ENCODE measurements around the gene SIK3.
A peak's percentile ranks its signal among the peaks of the same experiment; 100 is the strongest.
"Not testable (repeated sequence)": the region's sequence is repeated elsewhere in the genome, so short reads cannot be mapped to it uniquely, and the experiment has no call there.

Gene SIK3

DNA sequence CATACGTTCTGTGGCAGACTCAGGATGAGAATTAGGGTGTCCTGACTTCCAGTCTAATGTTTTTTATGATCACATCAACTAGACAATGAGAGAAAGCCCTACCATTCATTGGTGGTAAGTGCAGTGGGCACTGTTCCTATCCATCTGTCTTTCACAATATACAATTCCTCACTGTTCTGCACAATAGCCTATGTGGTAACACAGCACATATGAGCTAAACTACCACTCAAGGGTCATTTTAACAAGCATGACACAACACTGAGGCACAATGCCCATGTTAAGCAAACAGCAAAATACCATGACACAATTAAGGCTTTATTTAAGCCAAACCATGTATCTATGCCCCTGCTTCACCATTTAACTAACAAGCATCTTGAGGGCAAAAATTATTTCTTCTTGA lies 52.3 kb downstream of the SIK3 start:
- no peak for DNase-seq (ENCODE audit: low spot score)

DNA sequence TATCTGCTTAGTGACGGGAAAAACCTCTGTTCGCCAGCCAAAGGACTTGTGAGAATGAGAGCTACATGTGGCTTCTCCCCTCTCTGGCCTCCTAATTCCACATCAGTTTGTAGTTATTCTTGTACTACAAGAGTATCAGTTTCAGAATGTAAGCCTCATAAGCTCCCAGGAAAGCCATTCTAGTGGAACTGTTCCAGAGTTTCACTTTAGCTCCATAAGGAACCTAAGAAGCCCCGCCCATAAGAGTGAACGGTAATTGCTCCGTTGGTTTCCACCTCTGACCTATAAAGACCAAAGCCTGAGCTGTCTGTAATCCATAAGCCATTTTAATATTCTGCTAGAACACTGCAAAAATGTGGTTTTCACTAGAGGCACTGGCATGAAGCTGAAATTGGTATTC lies 53.0 kb downstream of the SIK3 start:
- DNase-seq (ENCODE audit: low spot score), result no peak

DNA sequence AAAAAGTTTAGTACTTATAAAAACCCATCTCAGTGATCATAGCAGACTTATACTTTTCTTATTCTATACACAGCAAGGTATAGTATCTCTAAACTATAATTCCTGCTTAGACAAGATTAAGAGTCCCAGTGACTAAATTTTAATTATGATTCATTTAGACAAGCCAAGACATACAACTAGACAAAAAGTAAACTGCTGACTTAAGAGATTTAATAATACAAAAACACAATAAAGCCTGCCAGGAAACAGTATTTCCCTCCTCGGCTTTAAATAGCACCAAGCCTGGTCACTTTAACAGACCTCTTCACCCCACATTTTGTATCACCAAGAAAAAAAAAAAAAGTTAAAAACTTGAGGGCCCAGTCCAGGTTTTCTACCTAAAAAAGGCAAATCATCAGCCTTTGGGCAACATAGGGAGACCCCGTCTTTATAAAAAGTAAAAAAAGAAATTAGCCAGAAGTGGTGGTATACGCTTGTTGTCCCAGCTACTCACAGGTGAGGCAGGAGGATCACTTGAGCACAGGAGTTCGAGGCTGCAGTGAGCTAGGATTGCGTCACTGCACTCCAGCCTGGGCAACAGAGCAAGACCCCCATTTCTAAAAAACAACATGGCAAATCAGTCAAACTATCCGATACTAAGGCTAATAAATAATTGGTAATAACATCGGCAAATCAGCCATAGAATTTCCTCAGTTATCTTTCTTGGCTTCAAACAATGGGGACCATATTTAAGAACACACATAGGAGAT lies 53.8 kb downstream of the SIK3 start:
- DNase-seq (ENCODE audit: low spot score), result no peak

DNA sequence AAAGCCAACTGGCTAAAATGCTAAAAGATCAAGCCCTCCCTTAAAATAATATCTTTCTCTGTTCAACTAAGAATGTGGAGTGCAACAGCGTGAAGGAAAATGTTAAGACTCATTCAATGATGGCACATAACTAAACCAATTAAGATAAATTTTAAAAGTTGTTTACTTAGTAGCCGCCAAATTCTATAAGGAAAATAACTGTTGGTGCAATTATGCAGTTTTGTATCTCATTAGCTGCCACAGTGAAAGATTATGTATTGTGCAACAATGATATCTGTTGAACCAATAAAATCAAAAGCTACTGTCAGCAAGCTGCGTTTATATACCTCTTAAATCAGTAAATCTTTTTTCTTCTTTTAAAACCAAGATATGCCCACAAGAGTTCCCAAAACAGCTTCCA lies 55.5 kb downstream of the SIK3 start:
- DNase-seq (ENCODE audit: low spot score), result no peak

DNA sequence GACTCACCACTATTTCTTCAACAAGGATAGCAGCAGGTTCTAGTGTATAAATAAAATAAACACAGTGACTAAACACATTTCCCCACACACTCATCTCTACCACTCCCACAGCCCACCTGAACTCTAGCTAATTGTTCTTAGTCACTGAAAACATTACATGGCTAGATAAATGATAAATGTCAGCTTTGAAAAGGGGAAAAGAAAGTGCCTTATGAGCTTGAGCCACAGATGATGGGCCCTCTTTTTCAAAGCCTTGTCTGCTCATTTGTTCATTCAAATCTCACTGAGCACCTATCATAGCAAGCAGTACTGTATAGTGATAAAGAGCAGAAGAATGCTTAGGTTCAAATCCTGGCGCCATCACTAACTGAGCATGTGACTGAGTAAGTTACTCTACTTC lies 58.3 kb downstream of the SIK3 start:
- DNase-seq (ENCODE audit: low spot score), result no peak

DNA sequence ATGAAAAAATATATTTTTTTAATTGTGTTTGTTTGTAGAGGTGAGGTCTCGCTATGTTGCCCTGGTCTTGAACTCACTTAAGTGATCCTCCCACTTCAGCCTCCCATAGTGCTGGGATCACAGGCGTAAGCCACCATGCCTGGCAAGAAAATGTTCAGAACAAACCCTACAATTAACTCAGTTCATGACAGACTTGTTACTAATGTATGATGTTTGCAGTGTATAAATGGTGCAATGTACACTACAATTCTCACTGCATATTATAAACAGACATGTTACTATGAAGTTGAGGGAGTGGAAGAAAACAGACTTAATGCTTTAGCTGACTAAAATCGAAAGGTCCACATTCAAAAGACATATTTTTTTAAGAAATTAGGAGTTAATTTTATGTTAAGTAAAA lies 59.0 kb downstream of the SIK3 start:
- no peak for DNase-seq (ENCODE audit: low spot score)

DNA sequence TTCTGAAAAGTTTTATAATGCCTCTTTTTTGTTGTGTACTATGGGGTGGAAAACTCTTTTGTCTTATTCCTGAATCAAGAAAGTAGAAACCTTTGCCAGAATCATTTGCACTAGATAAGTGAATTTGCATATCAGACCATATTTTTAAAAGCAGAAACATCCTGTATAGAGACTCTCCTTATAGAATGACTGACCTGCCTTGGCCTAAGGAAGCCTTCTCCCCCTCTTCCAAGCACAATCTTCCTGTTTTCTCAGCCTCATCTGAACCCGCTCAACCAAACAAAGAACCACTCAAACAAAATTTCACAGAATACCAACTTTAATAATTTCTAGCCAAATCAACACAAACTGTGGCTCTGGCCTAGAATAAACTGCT lies 60.3 kb downstream of the SIK3 start:
- DNase-seq (ENCODE audit: low spot score), result no peak

DNA sequence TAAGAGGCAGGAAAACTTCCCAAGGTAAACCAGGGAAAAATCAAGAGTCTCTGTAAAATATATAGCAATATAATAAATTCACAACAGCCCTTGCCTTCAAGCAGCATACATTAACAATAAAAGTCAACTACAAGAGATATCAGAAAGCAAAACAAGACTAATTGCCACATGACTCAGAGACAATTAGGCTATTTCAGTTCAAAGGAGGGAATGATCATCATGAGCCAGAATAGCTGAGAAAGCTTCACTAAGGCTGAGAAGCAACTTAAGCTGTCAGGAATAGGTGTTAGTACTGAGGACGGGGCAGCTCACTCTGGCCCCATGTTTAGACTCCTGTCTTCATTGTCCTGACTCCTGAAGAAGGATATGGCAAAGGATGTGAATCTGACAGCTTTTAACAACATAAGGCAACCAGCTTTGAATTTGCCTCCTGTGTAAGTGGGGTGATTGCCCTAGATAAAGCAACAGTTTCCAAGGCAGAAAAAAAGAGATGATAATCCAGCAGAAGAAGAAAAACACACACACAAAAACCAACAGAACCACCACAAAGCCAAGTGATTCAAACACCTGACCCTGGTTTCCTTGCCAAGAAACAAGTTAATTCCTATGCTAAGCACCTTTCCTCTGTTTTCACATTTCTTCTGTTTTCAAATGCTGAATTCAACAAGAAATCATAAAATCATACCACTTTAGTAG lies 60.8 kb downstream of the SIK3 start:
- peak; percentile 41 for DNase-seq (ENCODE audit: low spot score)

DNA sequence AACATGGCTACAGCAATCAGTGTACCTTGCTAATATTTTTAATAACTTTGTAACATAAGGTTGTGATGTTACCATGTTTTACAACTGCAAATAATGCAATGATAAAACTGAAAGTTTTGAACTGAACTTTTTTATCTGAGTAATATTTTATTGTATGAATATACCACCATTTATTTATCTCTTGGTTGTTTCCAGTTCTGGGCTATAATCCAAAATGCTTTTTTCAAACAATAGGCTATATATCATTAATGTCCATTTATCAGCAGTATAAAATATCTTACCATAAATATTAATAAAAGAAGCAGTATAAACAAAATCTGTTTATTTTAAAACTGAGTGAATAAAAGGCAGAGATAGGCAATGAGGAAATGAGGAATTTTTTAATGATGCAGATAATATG lies 63.3 kb downstream of the SIK3 start:
- DNase-seq (ENCODE audit: low spot score), result no peak

DNA sequence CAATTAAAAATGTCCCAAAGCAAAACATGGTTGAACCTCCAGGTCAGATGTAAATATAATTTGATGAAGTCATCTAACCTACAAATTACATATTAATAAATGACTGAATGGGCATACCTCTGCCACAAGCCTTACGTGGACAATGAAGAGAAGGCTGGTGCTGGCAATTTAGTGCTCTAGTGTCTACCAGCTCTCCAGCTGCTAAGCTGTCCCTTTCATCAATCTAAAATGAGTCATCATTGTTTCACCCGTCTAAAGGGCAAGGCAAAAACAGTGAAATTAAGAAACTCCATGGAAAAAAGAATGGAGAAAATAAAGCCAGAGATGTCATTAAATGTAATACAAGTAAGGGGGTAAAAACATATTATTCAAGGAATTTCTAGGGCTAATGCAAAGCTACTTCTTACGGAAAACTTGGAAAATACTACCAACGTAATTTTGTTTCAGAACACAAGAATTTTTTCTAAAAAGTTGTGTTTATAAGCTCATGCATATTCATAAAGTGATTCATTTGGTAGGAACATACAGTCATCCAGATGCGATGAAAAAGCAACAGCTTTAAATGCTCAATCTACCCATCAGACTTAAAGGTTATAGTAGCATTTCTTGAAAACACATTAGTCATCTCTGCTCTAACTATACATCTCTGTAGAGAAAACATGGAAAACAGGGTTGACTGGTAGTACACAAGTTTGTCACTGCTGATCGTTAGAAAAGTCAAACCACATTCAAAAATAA lies 71.5 kb downstream of the SIK3 start:
- DNase-seq (ENCODE audit: low spot score), result peak; percentile 40

DNA sequence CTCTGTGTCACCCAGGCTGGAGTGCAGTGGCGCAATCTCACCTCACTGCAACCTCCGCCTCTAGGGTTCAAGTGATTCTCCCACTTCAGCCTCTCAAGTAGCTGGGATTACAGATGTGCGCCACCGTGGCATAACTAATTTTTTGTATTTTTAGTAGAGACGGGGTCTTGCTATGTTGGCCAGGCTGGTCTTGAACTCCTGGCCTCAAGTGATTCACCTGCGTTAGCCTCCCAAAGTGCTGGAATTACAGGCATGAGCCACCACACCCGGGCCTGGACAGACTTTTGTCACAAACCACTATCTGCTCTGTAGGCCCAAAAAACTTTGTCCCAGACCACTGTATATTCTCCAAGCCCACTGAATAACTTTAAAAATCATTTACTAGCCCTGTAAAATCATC lies 74.5 kb downstream of the SIK3 start:
- DNase-seq (ENCODE audit: low spot score), result not testable (repeated sequence)

DNA sequence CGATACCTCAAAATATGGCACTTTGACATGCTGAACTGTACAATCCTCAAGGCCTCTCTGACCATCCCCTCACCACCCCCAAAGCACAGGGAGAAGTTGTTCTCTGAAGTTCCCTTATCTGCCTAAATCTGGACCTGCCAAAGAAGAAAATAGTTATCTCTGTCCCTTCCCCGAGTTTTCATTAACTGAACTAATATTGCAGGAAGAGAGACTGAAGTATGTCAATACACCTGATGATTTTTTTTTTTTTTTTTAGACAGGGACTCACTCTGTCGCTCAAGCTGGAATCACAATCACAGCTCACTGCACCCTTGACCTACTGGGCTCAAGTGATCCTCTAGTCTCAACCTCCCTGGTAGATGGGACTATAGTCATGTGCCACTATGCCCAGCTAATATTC lies 75.0 kb downstream of the SIK3 start:
- no peak for DNase-seq (ENCODE audit: low spot score)

DNA sequence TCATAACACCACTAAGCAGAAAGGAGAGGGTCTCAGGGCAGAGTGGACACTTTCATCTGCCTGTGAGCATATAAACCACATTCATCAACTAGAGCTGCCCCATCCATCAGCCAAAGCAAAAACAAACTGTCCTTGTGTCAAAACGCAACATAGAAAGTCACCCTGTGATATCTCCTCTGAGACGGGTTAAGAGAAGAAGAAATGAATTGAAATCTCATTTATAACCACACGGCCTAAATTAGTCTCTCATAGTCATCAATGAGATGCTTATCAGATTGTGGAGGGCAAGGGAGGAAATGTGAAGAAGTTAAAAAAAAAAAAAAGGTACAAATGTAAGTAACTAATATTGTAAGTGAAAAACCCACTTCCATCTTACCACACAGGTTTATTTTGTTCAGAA lies 75.7 kb downstream of the SIK3 start:
- DNase-seq (ENCODE audit: low spot score), result peak; percentile 54

DNA sequence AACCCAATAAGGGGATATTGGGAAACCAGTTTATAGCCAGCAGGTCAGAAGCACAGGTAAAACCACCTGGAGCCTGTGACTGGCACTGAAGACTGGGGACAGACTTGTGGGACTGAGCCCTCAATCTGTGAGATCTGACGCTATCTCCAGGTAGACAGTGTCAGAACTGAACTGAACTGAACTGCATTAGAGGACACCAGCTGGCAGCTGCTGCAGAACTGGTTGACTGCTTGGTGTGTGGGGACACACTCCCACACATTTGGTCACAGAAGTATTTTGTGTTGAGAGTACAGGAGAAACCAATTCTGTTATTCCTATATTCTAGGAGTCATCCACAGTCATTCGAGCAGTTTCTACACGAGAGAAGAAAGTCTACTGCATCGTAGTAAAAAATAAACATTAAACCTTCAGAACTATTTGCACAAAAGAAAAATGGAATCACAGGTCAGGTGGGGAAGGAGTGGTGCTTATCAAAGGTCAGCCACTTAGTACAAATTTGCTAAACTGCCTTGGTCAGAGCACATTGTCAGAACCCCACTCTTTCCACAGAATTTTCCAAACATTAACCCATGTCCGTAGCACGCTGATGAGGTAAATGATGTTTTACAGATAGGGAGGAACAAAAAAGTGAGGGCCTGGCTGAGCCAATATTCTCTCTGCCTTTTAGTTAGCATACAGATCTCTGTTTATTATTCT lies 77.2 kb downstream of the SIK3 start:
- no peak for DNase-seq (ENCODE audit: low spot score)

DNA sequence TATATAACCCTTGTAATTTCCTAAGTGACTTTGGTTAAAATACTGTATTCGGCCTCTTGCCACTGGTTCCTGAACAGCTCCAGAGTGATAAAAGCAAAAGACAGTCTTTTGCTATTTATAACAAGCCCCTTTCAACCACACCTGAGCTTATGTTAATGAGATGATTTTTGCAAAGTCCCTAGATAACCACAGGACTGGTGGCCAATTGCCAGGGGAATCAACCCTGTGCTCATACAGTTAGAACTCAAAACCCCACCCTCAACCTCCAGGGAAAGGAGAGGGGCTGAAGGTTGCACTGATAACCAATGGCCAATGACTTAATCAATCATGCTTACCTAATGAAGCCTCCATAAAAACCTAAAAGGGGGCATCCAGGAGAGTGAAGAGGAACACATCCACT lies 77.9 kb downstream of the SIK3 start:
- no peak for DNase-seq (ENCODE audit: low spot score)

DNA sequence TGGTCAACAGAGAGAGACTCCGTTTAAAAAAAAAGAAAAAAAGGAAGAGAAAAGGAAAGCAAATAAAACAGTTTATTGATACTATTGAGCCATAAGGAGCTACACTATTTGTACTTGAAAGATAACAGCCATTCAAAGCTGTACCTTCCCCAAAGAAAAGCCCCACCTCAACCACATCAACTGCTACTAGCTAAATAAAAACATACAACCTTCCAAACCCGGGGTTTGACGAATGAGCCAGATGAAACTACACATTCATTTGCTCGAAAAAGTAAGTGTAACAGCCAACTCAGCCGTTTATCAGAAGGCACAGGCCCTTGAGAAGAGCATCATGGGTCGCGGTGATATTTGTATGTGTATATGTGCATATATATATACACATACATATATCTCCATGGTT lies 78.4 kb downstream of the SIK3 start:
- DNase-seq (ENCODE audit: low spot score), result no peak

DNA sequence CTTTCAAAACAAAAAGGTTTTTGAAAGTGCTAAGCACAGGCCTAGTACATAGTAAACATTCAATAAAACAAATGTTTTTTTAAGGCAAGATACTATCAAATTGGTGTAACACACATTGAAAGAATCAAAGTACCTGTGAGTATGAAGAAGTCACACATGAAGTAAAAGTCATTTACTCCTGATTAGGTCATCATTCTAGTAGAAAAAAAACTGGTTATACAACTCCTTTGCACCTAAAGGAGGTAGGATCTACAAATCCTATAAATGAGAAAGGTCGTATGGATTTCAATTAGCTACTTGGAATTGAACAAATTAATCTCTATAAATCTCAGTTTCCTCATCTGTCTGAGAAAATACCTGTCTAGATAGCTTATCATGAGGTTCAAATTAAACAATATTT lies 80.8 kb downstream of the SIK3 start:
- DNase-seq (ENCODE audit: low spot score), result no peak

DNA sequence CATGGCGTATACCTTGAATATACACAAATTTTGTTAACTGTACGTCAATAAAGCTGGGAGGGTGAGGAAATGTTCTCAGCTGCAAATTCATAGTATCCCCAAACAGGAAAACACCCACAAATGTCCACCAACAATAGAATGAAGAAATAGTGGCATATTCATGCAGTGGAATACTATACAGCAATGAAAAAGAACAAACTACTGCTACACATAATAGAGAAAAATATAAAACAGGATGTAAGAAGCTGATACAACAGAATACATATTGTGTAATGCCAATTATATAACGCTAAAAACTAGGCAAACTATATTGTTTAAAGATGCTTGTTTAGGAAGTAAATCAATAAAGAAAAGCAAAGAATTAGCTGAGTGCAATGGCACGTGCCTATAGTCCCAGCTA lies 81.5 kb downstream of the SIK3 start:
- no peak for DNase-seq (ENCODE audit: low spot score)

DNA sequence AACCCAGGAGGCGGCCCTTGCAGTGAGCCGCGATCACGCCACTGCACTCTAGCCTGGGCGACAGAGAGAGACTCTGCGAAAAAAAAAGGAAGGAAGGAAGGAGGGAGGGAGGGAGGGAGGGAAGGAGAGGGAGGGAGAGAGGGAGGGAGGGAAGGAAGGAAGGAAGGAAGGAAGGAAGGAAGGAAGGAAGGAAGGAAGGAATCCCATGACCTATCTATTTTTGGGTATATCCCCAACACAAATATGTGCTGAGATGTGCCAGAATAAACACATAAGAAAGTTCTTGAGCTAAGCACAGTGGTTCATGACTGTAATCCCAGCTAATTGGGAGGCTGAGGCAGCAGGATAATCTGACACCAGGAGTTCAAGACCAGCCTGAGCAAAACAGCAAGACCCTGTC lies 82.0 kb downstream of the SIK3 start:
- DNase-seq (ENCODE audit: low spot score), result no peak

DNA sequence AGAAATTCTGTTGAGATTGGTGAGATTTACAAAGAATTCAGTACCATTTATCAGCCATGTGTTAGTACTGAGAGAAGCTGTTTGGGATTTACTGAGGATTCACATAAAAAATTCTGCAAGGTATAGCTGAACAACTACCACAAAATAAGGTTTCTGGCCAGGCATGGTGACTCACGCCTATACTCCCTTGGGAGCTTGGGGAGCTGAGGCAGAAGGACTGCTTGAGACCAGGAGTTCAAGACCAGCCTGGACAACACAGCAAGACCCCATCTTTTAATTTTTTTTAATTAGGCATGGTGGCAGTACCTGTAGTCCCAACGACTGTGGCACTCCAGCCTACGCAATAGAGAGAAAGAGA lies 86.7 kb downstream of the SIK3 start:
- no peak for DNase-seq (ENCODE audit: low spot score)

DNA sequence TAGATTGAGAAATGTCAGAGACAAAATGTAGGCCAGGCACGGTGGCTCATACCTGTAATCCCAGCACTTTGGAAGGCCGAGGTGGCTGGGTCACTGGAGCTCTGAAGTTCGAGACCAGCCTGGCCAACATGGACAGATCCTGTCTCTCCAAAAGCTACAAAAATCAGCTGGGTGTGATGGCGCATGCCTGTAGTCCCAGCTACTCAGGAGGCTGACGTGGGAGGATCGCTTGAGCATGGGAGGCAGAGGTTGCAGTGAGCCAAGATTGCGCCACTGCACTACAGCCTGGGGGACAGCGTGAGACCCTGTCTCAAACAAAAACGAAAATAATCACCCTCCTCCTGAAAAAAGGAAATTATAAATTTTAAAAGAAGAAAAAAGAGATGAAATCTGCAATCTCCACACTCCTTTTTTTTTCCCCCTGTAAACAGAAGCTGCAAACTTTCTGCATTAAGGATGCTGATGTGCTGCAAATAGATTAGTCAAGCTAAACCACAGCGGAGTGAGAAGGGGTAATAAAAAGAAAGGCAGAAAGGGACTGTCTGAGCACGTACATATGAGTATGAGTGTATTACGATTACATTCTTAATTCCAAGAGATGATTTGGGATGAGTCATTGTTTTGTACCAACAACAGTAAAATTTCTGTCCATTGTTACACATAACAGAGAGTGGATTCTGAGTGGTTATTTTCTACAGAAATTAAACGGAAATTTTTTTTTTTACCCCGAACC lies 87.3 kb downstream of the SIK3 start:
- DNase-seq (ENCODE audit: low spot score), result peak; percentile 73

Data from CD4-positive, alpha-beta T cell treated with Interleukin-15 for 4 hours (primary cell).